GM12864 (cell line): ENCODE results near the gene PKD2L1.
A peak's percentile ranks its signal among the peaks of the same experiment; 100 is the strongest.

Experiments used
- DNase-seq: peaks from one replicate; pipeline ENCODE4 v3.0.0-alpha.2; 2011; ENCODE audit warnings: low read depth
- H3K4me3 ChIP-seq: 2 replicates; pipeline ENCODE4 v1.5.1; 2011; ENCODE audit warnings: mild to moderate bottlenecking, low read depth, low read length, control low read depth
- CTCF ChIP-seq: IDR thresholded peaks from 2 replicates; pipeline ENCODE4 v1.5.1; 2011; ENCODE audit warnings: low read depth, mild to moderate bottlenecking, moderate library complexity, low read length, control low read depth, inconsistent platforms; ENCODE audit errors: missing control alignments

The PKD2L1 gene

DNA sequence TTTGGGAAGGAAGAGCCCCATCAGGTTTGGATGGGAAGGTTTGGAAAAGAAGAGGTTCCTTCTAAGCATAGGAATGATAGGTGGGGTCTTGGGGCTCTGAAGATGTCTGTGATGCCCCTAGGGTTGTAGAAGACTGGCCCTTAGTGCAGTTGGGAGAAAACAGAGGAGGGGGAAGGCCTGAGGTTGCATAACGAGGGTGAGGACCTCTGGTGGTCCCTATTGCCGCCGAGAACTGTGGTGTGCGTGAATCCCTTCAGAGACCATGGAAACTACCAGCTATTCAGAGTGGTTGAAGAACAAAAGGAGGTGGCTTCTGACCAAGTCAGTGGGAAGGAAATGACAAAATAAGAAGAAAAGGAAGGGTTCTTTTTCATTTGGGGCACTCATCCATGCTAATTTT, 3.1 kb upstream of the PKD2L1 start:
- TF ChIP-seq CTCF, result no peak
- no peak overlapping the region for H3K4me3 ChIP-seq
- DNase-seq, result no peak

- TF ChIP-seq CTCF, result no peak
- H3K4me3 ChIP-seq, result no peak overlapping the region
- DNase-seq, result no peak
Measured at GRCh38 chr10:100328198-100328597, 1.8 kb downstream of the PKD2L1 start.

DNA sequence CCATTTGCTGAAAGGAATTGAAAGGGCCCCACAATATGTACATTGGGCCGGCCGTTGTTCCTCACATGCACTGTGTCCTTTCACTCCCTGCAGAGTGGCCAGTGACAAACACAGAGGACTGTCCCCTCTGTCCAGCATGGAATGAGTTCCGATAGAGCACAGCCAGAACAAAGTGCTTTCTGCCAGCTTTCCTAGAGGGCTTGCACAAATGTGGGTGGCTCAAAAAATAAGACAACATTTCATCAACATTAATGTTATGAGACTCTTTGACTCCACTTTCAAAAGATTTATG, 2.4 kb downstream of the PKD2L1 start:
- H3K4me3 ChIP-seq, result no peak overlapping the region
- TF ChIP-seq CTCF, result no peak

DNA sequence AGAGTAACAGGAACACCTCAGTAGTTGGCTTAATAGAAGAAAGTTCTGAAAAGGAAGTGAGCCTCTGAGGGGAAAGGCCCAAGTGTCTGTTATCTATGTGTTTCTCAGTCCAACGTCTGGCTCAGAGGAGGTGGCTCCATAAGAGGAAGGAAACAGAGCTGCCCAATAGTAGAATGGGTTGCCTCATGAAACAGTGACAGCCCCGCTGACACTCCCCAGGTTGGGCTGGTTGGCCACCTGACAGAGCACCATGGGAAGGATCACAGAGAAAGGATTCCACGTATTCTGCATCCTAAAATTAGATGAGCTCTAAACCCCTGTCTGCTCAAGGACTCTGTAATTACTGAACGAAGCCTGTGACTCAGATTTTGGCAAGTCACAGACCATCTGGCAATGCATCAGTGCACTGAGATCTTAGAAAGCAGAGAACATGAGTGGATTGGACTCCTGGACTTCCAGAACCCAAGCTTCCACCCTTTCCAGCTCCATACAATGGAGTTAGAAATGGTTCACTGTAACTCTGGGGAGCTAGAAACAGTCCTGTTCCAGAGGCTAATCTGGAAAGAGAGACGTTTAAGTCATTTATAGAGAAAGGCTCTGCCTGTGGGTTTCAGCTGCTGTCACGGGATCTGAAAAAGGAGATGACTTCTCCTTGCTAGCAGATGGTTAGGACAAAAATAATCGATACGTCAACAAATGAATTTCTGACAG, 2.9 kb downstream of the PKD2L1 start:
- no peak for TF ChIP-seq CTCF
- DNase-seq, result peak; percentile 82
- H3K4me3 ChIP-seq, result no peak overlapping the region; the same call in 1 of the 2 replicates

More for the DNA sequence above, 2.4 kb downstream of the PKD2L1 start:
- no peak for DNase-seq

- no peak for DNase-seq
- no peak for TF ChIP-seq CTCF
- H3K4me3 ChIP-seq, result no peak overlapping the region
Measured at GRCh38 chr10:100325158-100325557, 4.9 kb downstream of the PKD2L1 start.

- H3K4me3 ChIP-seq, result no peak overlapping the region
- no peak for TF ChIP-seq CTCF
- no peak for DNase-seq
Measured at GRCh38 chr10:100319707-100320402, 10.2 kb downstream of the PKD2L1 start.

DNA sequence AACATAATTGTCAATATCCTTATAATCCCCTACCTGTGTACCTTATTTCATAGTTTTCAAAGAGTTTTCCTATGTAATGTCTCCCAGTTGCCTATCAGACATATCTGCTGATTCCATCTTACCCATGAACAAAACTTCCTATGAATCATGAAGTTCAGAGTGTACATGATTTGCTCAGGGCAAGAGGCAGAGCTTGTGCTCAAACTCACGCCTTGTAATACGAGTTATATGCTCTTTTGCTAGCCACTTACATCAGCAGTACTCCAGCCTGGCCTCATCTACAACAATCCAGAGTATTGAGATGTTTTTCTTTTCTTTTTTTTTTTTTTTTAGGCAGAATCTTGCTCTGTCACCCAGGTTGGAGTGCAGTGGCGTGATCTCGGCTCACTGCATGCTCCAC, 11.8 kb downstream of the PKD2L1 start:
- no peak for TF ChIP-seq CTCF
- no peak overlapping the region for H3K4me3 ChIP-seq
- no peak for DNase-seq
